ENCODE results near the gene PPFIA4.

DNA sequence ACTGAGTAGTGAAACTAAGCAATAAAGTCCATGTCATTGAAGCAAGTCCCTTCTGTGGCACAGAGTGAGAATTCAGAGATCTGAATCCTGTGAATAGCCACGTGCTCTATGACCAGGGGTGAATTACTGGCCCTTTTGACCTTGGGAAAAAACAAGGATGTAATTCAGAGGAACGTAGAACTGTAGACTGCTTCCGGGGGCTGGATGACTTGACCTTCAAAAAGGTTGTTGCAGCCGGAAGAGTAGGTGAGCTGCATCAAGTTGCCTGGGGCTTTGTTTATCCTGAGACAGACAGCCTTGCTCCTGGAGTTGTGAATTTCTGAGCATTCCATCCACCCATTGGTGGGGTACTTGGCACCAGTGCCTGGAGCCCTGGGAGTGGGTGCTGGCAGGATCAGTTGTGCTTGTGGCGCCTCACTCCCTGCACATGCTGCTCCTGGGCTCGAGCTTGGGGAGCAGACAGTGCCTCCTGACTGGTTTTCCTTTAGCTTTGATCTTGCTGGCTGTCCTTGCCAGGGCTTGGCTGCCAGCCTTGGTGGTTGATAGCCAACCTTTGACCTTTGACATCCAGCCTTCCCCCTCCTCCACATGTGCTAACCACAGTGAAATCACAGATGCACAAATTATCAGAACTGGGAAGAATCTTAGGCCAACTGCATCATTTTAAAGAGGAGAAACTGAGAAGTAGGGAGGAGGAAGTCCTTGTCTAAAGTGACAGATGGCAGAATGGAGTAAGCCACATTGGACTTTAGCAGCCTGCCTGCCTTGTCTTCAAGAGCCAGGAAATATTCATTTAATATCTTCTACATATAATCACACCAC lies 75.7 kb downstream of the PPFIA4 start:
- TF ChIP-seq, protein P1, sequence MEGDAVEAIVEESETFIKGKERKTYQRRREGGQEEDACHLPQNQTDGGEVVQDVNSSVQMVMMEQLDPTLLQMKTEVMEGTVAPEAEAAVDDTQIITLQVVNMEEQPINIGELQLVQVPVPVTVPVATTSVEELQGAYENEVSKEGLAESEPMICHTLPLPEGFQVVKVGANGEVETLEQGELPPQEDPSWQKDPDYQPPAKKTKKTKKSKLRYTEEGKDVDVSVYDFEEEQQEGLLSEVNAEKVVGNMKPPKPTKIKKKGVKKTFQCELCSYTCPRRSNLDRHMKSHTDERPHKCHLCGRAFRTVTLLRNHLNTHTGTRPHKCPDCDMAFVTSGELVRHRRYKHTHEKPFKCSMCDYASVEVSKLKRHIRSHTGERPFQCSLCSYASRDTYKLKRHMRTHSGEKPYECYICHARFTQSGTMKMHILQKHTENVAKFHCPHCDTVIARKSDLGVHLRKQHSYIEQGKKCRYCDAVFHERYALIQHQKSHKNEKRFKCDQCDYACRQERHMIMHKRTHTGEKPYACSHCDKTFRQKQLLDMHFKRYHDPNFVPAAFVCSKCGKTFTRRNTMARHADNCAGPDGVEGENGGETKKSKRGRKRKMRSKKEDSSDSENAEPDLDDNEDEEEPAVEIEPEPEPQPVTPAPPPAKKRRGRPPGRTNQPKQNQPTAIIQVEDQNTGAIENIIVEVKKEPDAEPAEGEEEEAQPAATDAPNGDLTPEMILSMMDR (conservative IDR thresholded peaks at IDR 0.05; ENCODE audit: low read depth, low read length), result no peak
- TF ChIP-seq EZH2 (IDR thresholded peaks at IDR 0.05; ENCODE audit: borderline replicate concordance, low read depth, low read length, poor library complexity, severe bottlenecking), result no peak

Data from A673 (cell line).